Measurements from ENCODE around the gene STUM.
"Not testable (repeated sequence)": the region's sequence is repeated elsewhere in the genome, so short reads cannot be mapped to it uniquely, and the experiment has no call there.

The STUM gene

GRCh38 chr1:226584164-226584563, 35.6 kb downstream of the STUM start:
- no peak for DNase-seq

- DNase-seq: no peak
Observed at GRCh38 chr1:226586116-226586515, 37.6 kb downstream of the STUM start.

DNA sequence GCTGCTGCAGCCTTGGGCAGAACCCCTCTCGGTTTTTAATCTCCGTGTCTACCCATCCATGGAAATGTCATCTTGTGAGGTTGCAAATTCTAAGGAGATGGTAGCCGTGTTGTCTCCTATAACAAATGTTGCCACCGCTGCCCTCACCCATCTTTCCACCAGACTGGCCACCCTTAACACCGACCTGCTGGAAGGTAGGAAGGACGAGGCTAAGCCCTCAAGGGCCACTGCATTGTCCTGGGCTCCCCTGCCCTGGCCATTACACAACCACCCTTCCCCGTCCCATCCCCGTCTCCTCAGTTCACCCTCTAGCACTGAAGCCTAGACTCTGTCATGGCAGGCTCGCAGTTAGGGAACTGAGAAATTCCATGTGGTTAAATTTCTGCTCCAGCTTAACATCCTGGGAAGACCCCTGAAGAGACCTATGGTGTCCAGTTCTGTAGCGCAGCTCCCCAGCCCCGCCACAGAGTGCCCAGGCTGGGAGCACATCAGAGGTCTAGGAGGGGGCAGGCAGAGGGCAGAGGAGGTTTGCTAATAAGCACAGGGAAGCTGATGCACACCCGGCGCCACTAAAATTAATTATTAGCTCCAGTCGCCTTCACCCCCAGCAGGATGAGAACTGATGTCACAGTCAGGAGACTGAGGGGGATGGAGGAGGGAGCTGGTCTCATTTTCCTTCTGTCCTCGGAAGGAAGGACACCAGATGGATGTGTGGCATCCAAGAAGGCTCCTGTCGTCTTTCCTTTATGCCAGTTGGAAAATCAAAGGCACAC, 38.3 kb downstream of the STUM start:
- no peak for DNase-seq

GRCh38 chr1:226588484-226588883, 39.9 kb downstream of the STUM start:
- no peak for DNase-seq

- no peak for DNase-seq
Observed at GRCh38 chr1:226589008-226589733, 40.6 kb downstream of the STUM start.

DNA sequence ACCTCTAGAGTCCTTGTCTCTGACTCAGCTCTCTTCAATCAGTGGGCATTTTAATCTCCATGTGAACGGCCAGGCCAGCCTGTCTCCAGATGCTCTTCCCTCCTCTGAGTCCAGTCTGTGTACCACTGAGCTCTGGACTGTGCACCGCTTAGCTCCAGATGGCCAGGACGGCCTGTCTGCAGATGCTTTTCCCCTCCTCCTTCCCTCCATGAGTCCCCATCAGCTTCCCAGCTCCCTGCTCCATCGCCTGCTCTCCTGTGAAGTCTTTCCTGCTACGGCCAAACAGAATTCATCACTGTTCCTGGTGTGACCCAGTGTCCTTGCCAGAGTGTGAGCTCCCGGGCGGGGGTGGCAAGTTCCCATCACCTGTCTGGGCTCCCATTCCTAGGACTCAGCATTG, 42.0 kb downstream of the STUM start:
- DNase-seq: no peak

DNA sequence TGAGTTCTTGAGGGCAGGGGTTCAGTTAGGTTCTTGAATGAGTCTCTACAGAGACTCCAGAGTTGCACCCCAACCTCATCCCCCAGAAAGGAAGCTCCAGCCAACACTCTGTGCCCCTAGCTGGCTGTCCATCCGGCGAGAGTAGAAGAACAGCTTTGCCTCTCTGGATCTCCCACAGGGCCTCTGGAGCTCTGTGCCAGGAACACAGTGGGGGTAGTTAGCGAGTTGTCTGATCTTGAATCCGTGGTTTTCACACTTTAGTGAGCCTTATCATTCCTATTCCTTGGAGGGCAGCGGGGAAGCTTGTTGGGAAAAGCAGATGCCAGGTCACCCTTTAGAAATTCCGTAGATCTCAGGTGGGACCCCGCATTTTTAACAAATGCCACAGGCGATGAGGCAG, 45.0 kb downstream of the STUM start:
- no peak for DNase-seq

GRCh38 chr1:226596531-226597165, 48.1 kb downstream of the STUM start:
- DNase-seq: no peak

DNA sequence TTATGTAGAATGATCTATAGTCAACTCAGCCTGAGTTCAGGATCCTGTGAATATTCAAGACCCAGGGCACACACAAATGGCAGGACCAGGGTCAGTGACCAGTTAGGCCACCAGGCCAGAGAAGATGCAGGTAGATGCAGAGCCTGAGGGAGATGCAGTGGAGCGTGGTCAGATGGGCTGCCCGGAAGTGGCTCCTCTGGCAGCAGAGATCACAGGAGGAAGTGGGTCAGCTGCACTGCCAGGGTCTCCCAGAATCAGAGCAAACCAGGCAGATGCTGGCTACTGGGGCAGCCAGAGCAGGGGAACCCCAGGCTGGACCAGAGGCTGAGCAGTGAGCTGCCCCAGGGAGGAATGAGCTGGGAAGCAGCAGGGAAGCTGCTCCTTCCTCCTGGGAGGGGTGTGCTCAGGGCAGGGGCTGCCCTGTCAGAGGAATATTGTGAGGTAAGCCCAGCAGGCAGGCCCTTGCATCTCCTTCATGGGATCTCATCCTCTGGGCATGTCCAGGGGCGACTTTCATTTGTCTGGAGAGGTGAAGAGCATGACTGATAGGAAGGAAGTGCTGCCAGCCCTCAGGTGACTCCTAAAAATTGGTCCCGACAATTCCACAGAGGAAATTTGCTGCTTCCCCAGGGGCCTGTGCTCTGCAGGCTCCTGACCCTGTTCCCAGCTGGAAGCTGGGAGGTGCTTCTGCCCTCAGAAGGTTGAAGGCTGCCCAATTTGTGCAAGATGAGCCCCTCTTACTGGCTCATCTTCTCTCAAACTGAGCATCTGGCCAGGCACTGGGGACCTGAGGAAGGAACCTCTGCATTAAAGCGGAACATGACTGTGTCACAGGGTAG, 49.3 kb downstream of the STUM start:
- DNase-seq: no peak

- DNase-seq: no peak
Observed at GRCh38 chr1:226598455-226598849, 49.9 kb downstream of the STUM start.

DNA sequence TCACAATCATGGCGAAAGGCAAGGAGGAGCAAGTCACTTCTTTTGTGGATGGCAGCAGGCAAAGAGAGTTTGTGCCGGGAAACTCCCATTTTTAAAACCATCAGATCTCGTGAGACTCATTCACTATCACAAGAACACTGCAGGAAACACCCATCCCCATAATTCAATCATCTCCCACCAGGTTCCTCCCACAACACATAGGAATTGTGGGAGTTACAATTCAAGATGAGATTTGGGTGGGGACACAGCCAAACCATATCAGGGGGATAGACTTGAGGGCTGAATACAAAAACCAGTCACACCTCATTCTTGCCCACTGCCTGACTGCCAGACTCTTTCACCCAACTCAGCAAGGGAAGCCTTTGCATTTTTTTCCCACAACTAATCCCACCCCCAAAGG, 50.4 kb downstream of the STUM start:
- DNase-seq: not testable (repeated sequence)

GRCh38 chr1:226599636-226600238, 51.2 kb downstream of the STUM start:
- DNase-seq: no peak

DNA sequence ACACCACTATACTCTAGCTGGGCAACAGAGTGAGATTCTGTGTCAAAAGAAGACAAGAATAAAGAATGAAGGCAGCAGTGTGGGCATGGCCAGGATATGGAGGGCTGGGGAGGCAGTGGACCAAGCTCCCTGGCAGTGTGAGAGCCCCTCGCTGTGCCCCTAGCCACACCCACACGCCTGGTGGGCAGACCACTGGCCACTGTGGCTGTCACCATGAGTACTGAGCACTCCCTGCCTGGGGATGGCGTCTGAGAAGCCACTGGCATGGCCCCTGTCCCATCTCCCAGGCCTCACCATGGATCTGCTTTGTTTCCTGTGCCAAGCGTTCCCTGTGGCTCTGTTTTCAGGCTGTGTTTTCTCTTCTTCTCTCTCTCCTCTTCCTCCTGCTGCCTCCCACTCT, 51.7 kb downstream of the STUM start:
- no peak for DNase-seq

- DNase-seq: no peak
Observed at GRCh38 chr1:226601456-226601855, 52.9 kb downstream of the STUM start.

- DNase-seq: no peak
Observed at GRCh38 chr1:226602186-226603021, 53.8 kb downstream of the STUM start.

- no peak for DNase-seq
Observed at GRCh38 chr1:226603022-226603857, 54.7 kb downstream of the STUM start.

DNA sequence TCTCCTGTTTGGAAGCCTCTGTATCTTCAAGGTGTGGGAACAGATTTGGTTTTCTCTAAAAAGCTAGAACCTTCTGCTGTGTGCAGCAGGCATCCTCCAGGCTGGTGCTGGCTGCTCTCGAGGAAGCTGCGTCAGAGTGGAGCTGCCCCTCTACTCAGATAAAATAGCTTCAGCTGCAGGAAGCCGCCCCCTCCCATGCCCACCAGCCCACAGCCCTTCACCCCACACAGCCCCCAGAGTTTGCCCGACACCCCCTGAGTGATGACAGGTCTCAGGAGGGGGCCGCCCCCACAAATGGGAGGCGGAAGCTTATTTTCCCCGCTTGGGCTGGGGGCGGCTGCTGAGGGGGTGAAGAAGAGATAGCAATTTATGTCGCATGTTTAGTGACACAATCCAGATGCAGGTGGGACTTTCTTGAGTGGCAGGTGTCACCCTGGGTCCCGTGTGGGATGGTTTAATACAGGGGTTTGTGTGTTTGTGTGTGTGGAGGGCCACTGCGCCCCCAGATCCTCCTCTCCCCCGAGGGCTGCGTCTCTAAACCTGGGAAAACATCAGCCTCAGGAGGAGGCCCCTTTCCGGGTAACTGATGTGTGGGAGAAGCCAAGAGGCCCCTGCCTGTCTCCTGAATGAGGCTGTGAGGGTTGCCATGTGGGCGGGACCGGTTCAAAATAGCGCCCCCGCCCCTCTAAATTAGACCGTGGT, 55.4 kb downstream of the STUM start:
- no peak for DNase-seq

DNA sequence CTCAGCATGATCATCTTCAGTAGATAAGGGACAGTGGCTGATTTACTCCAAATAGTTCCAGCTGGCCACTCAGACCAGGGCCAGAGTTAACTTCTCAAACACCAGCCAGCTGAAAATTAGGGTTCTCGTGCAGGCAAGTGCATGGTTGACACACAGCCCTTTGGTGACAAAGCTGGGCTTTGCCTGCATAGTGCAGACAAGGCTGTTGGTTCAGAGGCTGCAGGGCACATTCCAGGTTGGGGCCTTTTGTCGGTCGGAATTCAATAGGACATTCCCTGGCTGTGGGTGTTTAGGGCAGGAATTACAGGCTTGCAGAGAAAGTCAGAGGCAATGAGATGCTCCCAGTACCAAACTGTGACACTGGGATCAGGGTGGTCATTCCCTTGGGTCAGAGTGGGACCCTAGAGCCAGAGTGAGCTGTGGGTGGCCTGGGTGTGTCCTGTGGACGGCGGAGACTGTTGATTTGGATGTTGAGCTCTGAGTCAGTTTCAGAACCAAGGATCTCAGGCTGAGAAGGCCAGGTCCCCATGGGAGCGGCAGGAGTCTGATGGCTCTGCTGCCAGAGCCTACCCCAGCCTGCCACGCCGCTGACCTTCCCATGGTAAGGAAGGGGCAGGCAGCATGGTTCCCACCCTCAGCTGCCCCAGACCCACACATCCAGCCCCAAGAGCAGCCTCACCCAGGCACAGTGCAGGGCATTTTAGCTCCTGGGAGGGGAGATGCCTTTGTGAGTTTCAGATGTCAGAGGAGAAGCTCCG, 56.2 kb downstream of the STUM start:
- no peak for DNase-seq

DNA sequence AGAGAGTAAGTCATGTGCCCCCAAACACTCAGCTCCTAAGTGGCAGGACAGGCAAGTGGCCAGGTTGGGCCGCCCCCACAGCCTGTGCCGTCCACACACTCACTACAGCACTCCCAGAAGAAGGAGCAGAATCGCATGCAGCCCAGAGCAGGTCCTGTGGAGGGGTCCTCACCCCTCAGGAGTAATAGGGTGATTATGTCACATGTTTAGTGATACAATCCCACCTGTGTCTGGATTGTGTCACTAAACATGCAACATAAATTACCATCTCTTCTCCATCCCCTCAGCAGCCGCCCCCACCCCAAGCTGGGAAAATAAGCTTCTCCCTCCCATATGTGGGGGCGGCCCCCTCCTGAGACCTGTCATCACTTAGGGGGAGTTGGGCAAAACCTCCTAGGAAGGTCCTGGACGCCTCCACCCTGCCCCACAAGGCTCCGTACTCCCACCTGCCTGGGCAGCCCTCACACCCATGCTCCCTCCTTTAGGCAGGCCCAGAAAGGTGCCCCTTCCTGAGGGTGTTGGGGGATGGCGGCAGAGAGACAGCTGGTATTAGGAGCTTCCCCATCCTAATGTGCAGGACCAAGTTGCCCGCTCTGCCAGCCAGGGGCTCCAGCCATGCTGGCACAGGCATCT, 56.9 kb downstream of the STUM start:
- DNase-seq: no peak

Measured in SW 1271 (cell line).